Cardiac ventricle fibroblast (primary cell): Measurements from ENCODE around the gene ZNF772. TPM values are rescaled to one million over a fixed set of nuclear protein-coding genes. Genes with fewer than 3 reads are reported as not detected.

Experiments
- total RNA-seq: library from RNA; depleted of rRNA; stranded (reverse); fragments of >200 nt; gene quantifications from 2 replicates; pipeline ENCODE4 v1.2.3, GENCODE V29; 2015

Gene ZNF772
- total RNA-seq, result 12.9 and 14.2 TPM in 2 replicates

GRCh38 chr19:57477191-57478008, at the start of gene ZNF772:
TSS of gene ZNF772 (minus strand) at chr19:57477566. CDS start at chr19:57477309, 257 bp downstream.

GRCh38 chr19:57499680-57500395, 22.5 kb upstream of the ZNF772 start, which contains the start of gene ZNF773:
TSS of gene ZNF773 (plus strand) at chr19:57499938. CDS start at chr19:57500081, 143 bp downstream.

GRCh38 chr19:57487477-57488298, 10.3 kb upstream of the ZNF772 start, which contains the start of gene ZNF419:
TSS of gene ZNF419 (plus strand) at chr19:57487750. CDS start at chr19:57487951, 201 bp downstream.

GRCh38 chr19:57435062-57435978, 42.0 kb downstream of the ZNF772 start, which contains the start of gene ZNF749:
TSS of gene ZNF749 (plus strand) at chr19:57435325. CDS start at chr19:57435579, 254 bp downstream.

Other genes starting within 250 kb of the ZNF772 start
- gene AURKC, start 246.5 kb downstream of the ZNF772 start, total RNA-seq, result 0.62 and 1.3 TPM in 2 replicates
- 14.4 and 14.5 TPM in 2 replicates for gene ZNF805, start 236.9 kb downstream of the ZNF772 start, total RNA-seq
- gene ZNF460, start 197.1 kb downstream of the ZNF772 start, total RNA-seq, result 43.2 and 46.7 TPM in 2 replicates
- gene ZNF543, start 157.1 kb downstream of the ZNF772 start, total RNA-seq, result 5.6 and 5.9 TPM in 2 replicates
- 5.7 and 7.4 TPM in 2 replicates for gene ZNF304, start 126.3 kb downstream of the ZNF772 start, total RNA-seq
- 10.2 and 20.4 TPM in 2 replicates for gene TRAPPC2B, start 114.0 kb downstream of the ZNF772 start, total RNA-seq
- 1.6 and 7.7 TPM in 2 replicates for gene ZNF547, start 114.0 kb downstream of the ZNF772 start, total RNA-seq
- 13.2 and 16.8 TPM in 2 replicates for gene ZNF548, start 87.7 kb downstream of the ZNF772 start, total RNA-seq
- 4.2 and 5.2 TPM in 2 replicates for gene ZNF17, start 66.4 kb downstream of the ZNF772 start, total RNA-seq
- gene ZNF749, start 42.2 kb downstream of the ZNF772 start, total RNA-seq, result 4.1 and 4.6 TPM in 2 replicates
- 0.29 and 1.1 TPM in 2 replicates for gene VN1R1, start 20.4 kb downstream of the ZNF772 start, total RNA-seq
- gene ZNF419, start 10.2 kb upstream of the ZNF772 start, total RNA-seq, result 8.7 and 16.9 TPM in 2 replicates
- 11.2 and 16.2 TPM in 2 replicates for gene ZNF773, start 22.4 kb upstream of the ZNF772 start, total RNA-seq
- gene ZNF549, start 49.8 kb upstream of the ZNF772 start, total RNA-seq, result 2.5 and 5.0 TPM in 2 replicates
- gene ZNF550, start 82.3 kb upstream of the ZNF772 start, total RNA-seq, result 6.6 and 9.3 TPM in 2 replicates
- 2.5 and 2.6 TPM in 2 replicates for gene ZNF416, start 101.3 kb upstream of the ZNF772 start, total RNA-seq
- gene ZIK1, start 106.6 kb upstream of the ZNF772 start, total RNA-seq, result 3.9 and 9.7 TPM in 2 replicates
- 1.5 and 1.7 TPM in 2 replicates for gene ZNF530, start 122.3 kb upstream of the ZNF772 start, total RNA-seq
- 16.2 and 34.6 TPM in 2 replicates for gene ZNF134, start 136.7 kb upstream of the ZNF772 start, total RNA-seq
- 4.4 and 4.5 TPM in 2 replicates for gene ZNF211, start 155.6 kb upstream of the ZNF772 start, total RNA-seq
- gene ZSCAN4, start 191.4 kb upstream of the ZNF772 start, total RNA-seq, result not detected in 2 replicates
- 5.1 and 5.9 TPM in 2 replicates for gene ZNF551, start 204.4 kb upstream of the ZNF772 start, total RNA-seq
- 3.6 and 4.7 TPM in 2 replicates for gene ZNF154, start 231.6 kb upstream of the ZNF772 start, total RNA-seq